SK-N-SH treated with all-trans-retinoic acid at 6 μM for 48 hours (cell line): Measurements from ENCODE around the gene AREL1.

Source experiments
- ATAC-seq: fragments of 200-7000 bp; cut with Tn5 transposase; 3 replicates; pipeline ENCODE4 v1.9.1; 2020; ENCODE audit warnings: mild to moderate bottlenecking, moderate library complexity
- CREB5 ChIP-seq: fragments of 250-450 bp; sonication (Bioruptor Pico); IDR thresholded peaks from 2 replicates; pipeline ENCODE4 v1.5.1; 2020; ENCODE audit warnings: low read depth, mild to moderate bottlenecking, moderate library complexity
- CSRNP3 ChIP-seq: fragments of 250-450 bp; sonication (Bioruptor Pico); IDR thresholded peaks from 2 replicates; pipeline ENCODE4 v1.5.1; 2021; ENCODE audit warnings: mild to moderate bottlenecking, moderate library complexity
- ESRRG ChIP-seq: fragments of 250-450 bp; sonication (Bioruptor Pico); IDR thresholded peaks from 2 replicates; pipeline ENCODE4 v1.6.1; 2021; ENCODE audit warnings: mild to moderate bottlenecking
- GLIS3 ChIP-seq: fragments of 250-450 bp; sonication (Bioruptor Pico); IDR thresholded peaks from 2 replicates; pipeline ENCODE4 v1.5.0; 2020; ENCODE audit warnings: mild to moderate bottlenecking, moderate library complexity
- ISL1 ChIP-seq: fragments of 250-450 bp; sonication (Bioruptor Pico); IDR thresholded peaks from 2 replicates; pipeline ENCODE4 v2.1.2; 2022; ENCODE audit warnings: mild to moderate bottlenecking, moderate library complexity
- OSR1 ChIP-seq: fragments of 250-450 bp; sonication (Bioruptor Pico); IDR thresholded peaks from 2 replicates; pipeline ENCODE4 v1.8.0; 2022; ENCODE audit warnings: moderate library complexity, mild to moderate bottlenecking, inconsistent platforms
- POU6F1 ChIP-seq: fragments of 250-450 bp; sonication (Bioruptor Pico); IDR thresholded peaks from 2 replicates; pipeline ENCODE4 v1.8.0; 2021; ENCODE audit warnings: low read depth, mild to moderate bottlenecking, moderate library complexity, borderline replicate concordance
- PPARA ChIP-seq: fragments of 250-450 bp; sonication (Bioruptor Pico); IDR thresholded peaks from 2 replicates; pipeline ENCODE4 v1.5.0; 2020; ENCODE audit warnings: mild to moderate bottlenecking, borderline replicate concordance
- RARB ChIP-seq: fragments of 250-450 bp; sonication (Bioruptor Pico); IDR thresholded peaks from 2 replicates; pipeline ENCODE4 v1.8.0; 2021; ENCODE audit warnings: mild to moderate bottlenecking, moderate library complexity
- SNAI2 ChIP-seq: fragments of 250-450 bp; sonication (Bioruptor Pico); IDR thresholded peaks from 2 replicates; pipeline ENCODE4 v1.5.0; 2020; ENCODE audit warnings: mild to moderate bottlenecking, moderate library complexity
- TCF4 ChIP-seq: fragments of 250-450 bp; sonication (Bioruptor Pico); IDR thresholded peaks from 2 replicates; pipeline ENCODE4 v1.8.0; 2021; ENCODE audit warnings: mild to moderate bottlenecking, moderate library complexity, borderline replicate concordance
- TOX ChIP-seq: fragments of 250-450 bp; sonication (Bioruptor Pico); IDR thresholded peaks from 2 replicates; pipeline ENCODE4 v1.8.0; 2021; ENCODE audit warnings: mild to moderate bottlenecking, moderate library complexity, borderline replicate concordance
- TSHZ2 ChIP-seq: fragments of 250-450 bp; sonication (Bioruptor Pico); IDR thresholded peaks from 2 replicates; pipeline ENCODE4 v1.5.0; 2020; ENCODE audit warnings: mild to moderate bottlenecking, moderate library complexity
- ZC3H10 ChIP-seq: fragments of 250-450 bp; sonication (Bioruptor Pico); IDR thresholded peaks from 2 replicates; pipeline ENCODE4 v1.5.1; 2021; ENCODE audit warnings: mild to moderate bottlenecking, moderate library complexity
- ZFP3 ChIP-seq: fragments of 250-450 bp; sonication (Bioruptor Pico); IDR thresholded peaks from 2 replicates; pipeline ENCODE4 v1.5.0; 2020; ENCODE audit warnings: mild to moderate bottlenecking, moderate library complexity
- ZNF565 ChIP-seq: fragments of 450-650 bp; formaldehyde crosslinking; conservative IDR thresholded peaks from 2 replicates; pipeline ENCODE4 v1.5.0; 2020; ENCODE audit warnings: low read depth, mild to moderate bottlenecking, moderate library complexity
- ZNF70 ChIP-seq: fragments of 450-650 bp; formaldehyde crosslinking; IDR thresholded peaks from 2 replicates; pipeline ENCODE4 v1.5.0; 2020; ENCODE audit warnings: mild to moderate bottlenecking, moderate library complexity
- ZNF8 ChIP-seq: fragments of 450-650 bp; formaldehyde crosslinking; IDR thresholded peaks from 2 replicates; pipeline ENCODE4 v1.5.0; 2020; ENCODE audit warnings: mild to moderate bottlenecking, moderate library complexity

AREL1 gene

GRCh38 chr14:74754157-74754556 lies 41.3 kb upstream of the AREL1 start:
- ATAC-seq = no peak
- TF ChIP-seq ZNF8 (CRISPR knock-in tag) = no peak
- TF ChIP-seq CREB5 (CRISPR knock-in tag) = no peak
- no peak for TF ChIP-seq ZNF565

- TF ChIP-seq ZNF70 = no peak
- no peak for TF ChIP-seq TSHZ2 (CRISPR knock-in tag)
- no peak for TF ChIP-seq ESRRG
- TF ChIP-seq OSR1 (CRISPR knock-in tag) = no peak
- no peak for TF ChIP-seq POU6F1 (CRISPR knock-in tag)
- no peak for TF ChIP-seq TCF4
- no peak for TF ChIP-seq ZNF565
- TF ChIP-seq CREB5 (CRISPR knock-in tag) = no peak
- no peak for TF ChIP-seq ZC3H10 (CRISPR knock-in tag)
- no peak for TF ChIP-seq RARB
- no peak for TF ChIP-seq TOX (CRISPR knock-in tag)
- TF ChIP-seq ZNF8 (CRISPR knock-in tag) = no peak
- no peak for TF ChIP-seq ISL1
- TF ChIP-seq GLIS3 = no peak
- ATAC-seq = no peak
Observed at GRCh38 chr14:74747237-74747636, 34.4 kb upstream of the AREL1 start.

GRCh38 chr14:74739293-74740030 lies 26.6 kb upstream of the AREL1 start:
- TF ChIP-seq RARB (no peak), PPARA (CRISPR knock-in tag) (no peak), ZNF70 (no peak), ZNF8 (CRISPR knock-in tag) (no peak), ZC3H10 (CRISPR knock-in tag) (no peak), ZNF565 (no peak), TSHZ2 (CRISPR knock-in tag) (no peak), TCF4 (no peak), ZFP3 (CRISPR knock-in tag) (no peak), CSRNP3 (no peak), SNAI2 (CRISPR knock-in tag) (no peak), TOX (CRISPR knock-in tag) (no peak)
- no peak for ATAC-seq
